GM11168 (cell line): ENCODE data around the gene CACNB4.

Experiments
- in situ Hi-C: fragments of 300-500 bp; cut with MboI; formaldehyde crosslinking; loops from one replicate; pipeline ENCODE4 v1.12.0; 2022; ENCODE audit warnings: low sequenced_read_pairs; ENCODE audit not compliant: unreplicated experiment

Gene CACNB4

DNA sequence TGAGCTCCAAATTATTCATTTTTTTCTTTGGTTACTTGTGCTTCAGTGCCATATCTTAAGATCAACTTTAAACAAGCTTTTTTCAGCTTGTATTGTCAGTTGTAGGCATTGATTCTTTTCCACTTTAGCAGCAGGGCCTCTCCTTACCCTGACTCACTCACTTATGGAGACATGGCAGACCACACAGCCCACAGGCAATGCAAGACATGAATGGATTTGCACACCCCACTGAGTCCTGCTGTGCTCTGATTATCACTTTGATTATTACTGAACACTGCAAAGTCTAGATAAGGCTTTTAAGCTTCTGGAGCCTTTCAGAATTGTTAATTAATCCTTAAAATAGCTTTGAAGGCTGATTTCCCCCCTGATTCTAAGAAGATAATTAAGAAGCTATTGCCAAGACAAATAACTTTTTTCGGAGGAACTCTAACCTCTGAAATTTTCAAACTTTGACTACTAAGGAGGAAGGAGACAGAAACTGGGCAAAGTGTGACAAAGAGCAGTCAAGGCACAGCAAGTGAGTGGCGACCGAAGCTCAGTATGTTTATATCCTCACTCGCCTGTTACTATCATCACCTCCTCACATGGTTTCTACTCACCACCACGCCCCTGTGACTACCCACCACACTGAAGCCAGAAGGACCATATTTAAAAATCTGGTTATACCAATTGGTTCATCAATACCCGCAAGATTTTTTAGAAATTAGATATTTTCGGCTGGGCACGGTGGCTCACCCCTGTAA, 43.3 kb downstream of the CACNB4 start:
- in situ Hi-C loops, result no loop called here

DNA sequence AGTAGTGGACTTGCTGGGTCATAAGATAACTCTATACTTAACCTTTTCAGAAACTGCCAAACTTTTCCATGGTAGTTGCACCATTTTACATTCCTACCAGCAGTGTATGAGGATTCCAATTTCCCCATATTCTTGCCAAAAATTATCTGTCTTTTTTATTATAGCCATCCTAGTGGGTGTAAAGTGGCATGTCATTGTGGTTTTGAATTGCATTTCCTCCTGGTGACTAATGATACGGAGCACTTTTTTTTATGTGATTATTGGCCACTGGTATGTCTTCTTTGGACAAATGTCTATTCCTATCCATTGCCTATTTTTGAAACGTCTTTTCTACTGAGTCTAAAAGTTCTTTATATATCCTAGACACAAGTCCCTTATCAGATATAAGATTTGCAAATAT, 44.3 kb downstream of the CACNB4 start:
- in situ Hi-C loops, result no loop called here

DNA sequence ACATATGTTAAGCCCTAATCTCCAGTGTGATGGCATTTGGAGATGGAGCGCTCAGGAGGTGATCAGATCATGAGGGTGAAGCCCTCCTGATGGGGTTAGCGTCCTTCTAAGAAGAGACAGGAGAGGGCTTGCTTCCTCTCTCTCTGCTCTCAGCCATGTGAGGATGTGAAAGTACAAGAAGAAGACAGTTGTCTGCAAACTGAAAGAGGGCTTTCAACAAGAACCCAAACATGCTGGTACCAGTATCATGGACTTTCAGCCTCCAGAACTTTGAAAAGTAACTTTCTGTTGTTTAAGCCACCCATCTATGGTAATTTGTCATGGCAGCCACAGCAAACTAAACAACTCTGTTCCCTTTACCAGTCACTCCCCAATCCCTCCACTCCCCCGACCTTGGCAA, 47.4 kb downstream of the CACNB4 start:
- in situ Hi-C loops, result no loop called here

DNA sequence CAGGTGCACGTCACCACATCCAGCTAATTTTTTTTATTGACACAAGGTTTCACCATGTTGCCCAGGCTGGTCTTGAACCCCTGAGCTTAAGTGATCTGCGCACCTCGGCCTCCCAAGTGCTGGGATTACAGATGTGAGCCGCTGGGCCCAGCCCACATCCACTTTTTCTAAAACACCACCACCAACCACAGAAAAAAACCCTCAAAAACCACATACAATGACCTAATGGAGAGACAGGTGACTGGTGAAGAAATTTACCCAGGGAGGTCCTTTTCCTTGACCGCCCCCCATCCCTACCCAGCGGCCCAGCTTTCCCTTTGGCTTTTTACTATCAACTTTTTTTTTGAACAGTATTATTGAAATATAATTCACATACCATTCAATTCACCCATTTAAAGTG, 47.9 kb downstream of the CACNB4 start:
- in situ Hi-C loops, result no loop called here

DNA sequence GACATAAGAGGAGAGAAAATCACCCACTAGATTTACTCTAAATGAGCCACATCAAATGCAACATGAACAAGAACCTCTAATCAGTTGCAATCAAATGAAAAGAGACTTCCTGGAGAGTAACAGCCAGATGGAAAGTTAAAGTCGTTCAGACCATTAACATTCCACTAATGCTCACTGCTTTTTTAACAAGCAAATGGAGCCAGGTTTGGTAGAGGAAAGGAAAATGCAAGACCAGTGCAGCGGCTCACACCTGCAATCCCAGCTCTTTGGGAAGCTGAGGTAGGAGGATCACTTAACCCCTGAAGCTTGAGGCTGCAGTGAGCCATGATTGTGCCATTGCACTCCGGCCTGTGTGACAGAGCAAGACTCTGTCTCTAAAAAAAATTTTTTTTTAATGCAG, 48.5 kb downstream of the CACNB4 start:
- in situ Hi-C loops, result no loop called here

DNA sequence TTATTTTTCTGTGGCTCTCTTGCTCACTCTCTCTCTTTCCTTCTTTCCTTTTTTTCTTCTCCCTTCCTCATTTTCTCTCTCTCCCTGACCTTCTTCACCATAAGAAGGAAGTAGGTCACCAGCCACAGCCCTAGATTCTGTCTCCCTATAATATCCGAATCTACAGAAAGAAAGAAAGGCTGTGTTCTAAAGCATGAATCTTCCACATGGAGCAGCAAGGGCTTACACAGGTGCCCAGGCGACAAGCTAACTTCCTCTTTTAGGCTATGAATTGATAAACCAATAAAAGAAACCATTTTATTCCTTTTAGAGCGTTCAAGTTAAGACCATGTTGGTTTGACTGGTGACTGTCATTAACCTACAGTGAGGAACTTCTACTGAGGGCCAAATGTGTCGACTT, 49.3 kb downstream of the CACNB4 start:
- in situ Hi-C loops, result no loop called here

DNA sequence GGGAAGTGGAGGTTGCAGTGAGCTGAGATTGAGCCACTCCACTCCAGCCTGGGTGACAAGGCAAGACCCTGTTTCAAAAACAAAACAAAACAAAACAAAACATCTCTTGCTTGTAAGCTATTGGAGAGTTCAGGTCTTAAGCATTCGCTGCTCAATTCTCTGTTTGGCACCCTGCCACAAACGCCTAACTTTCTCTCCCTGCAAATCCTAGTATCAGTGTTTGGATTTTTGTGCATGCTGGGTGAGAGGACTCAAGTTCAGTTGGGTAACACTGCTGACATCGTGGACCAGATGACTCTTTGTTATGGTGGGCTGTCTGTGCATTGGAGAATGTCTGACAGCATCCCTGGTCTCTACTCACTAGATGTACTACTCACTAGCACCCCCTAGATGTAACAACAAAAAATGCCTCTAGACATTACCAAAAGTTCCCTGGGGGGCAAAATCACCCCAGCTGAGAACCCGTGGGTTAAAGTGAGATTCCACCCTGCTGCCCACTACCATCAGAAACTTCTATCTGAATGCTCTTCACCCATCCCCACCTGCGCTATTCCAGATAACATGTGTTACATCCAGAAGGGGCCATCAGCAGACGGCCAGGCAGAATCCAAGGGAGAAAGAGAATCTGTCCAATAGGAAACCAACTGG, 50.9 kb downstream of the CACNB4 start:
- in situ Hi-C loops, result no loop called here

DNA sequence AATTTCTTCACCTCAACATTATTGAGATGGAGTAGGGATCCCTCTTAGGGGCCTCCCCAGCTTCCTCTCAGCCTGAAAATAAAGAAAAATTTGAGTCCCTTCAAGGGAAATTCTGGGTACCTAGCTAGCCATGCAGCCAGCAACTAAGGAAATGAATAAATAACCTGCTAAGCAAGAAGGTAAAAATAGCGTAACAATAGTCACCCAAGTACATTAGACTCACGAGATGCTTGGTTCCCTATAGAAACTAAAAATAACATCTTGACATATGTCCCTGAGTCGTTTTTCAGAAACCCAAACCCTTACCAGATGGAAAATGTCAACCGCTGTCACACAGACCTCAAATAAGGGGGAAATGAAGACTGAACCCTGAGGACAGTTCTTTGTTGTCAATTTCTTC, 51.9 kb downstream of the CACNB4 start:
- in situ Hi-C loops, result no loop called here

DNA sequence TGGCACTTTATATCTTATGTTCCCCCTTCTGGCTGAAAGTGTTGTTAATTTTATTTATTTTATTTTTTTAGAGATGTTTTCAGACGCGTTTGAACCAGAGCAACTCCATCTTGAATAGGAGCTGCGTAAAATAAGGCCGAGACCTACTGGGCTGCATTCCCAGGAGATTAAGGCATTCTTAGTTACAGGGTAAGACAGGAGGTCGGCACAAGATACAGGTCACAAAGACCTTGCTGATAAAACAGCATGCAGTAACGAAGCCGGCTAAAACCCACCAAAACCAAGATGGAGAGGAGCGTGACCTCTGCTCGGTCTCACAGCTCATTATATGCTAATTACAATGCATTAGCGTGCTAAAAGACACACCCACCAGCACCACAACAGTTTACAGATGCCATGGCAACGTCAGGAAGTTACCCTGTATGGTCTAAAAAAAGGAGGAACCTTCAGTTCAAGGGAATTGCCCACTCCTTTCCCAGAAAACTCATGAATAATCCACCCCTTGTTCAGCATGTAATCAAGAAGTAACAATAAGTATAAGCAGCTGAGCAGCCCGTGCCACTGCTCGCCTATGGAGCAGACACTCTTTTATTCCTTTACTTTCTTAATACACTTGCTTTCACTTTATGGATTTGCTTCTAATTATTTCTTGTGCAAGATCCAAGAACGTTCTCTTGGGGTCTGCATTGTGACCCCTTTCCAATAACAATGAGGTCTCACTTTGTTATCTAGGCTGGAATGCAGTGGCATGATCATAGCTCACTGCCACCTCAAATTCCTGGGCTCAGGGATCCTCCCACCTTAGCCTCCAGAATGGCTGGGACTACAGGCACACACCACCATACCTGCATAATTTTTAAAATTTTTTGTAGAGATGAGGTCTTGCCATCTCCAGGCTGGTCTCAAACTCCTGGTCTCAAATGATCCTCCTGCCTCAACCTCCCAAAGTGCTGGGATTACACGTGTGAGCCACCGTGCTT, 55.9 kb downstream of the CACNB4 start:
- in situ Hi-C loops, result no loop called here

DNA sequence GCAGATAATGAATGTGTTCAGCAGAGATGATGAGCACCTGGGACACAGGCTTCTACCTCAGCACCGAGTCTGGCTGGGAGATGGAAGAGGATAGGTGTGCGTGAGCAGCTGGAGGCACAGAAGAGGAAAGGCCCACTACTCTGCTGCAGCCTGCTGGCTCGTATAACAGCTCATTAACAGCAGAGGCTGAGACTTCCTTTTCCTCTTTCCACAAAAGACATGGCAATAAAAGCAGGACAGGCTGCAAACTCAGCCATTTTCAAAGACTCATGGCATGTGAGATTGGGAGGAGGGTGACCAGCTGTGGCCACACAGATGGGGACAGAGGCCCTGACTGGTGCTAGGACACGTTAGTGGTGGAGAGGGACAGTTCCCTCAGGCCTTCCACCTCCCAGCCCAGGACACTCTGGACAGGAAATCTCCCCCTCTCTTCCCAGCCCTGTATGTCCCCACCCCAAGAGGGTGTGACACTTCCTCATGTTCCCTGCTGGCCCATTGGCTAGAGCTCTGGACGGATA, 60.3 kb downstream of the CACNB4 start:
- in situ Hi-C loops, result loop anchor here (10.0 kb wide), 1 partner anchor 606 kb away; no protein-coding TSS in a partner anchor

DNA sequence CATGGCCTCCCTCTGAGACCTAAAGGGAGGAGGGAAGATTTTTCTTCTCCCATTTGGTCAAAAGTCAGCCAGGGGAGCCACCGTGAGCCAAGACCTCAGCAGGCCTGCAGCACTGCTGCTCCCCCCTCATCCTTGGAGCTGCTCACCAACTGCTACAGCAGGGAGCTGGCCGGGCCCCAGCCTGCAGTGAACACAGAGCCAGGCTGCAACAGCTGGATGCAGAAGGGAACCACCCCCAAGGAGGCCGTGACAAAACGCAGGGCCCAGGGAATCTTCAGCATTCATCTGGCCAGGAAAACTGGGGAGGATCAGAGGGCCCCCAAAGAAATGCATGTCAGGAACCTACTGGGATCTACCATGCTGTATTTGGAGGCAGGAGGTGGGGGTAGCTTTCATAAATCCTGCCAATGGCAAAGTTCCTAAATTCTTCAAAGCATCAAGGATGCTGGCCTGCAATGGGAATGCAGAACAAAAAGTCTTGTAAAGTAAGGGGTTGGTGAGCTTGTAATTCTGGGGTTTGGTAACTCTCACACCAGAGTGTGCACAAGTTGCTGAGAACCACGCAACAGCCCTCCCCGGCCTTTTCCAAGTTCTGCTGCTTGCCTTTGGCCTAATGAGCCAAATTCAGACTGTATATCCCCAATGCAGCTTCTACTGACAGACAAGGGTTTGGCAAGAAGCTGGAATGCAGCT, 61.0 kb downstream of the CACNB4 start:
- in situ Hi-C loops, result loop anchor here (10.0 kb wide), 1 partner anchor 607 kb away; no protein-coding TSS in a partner anchor

DNA sequence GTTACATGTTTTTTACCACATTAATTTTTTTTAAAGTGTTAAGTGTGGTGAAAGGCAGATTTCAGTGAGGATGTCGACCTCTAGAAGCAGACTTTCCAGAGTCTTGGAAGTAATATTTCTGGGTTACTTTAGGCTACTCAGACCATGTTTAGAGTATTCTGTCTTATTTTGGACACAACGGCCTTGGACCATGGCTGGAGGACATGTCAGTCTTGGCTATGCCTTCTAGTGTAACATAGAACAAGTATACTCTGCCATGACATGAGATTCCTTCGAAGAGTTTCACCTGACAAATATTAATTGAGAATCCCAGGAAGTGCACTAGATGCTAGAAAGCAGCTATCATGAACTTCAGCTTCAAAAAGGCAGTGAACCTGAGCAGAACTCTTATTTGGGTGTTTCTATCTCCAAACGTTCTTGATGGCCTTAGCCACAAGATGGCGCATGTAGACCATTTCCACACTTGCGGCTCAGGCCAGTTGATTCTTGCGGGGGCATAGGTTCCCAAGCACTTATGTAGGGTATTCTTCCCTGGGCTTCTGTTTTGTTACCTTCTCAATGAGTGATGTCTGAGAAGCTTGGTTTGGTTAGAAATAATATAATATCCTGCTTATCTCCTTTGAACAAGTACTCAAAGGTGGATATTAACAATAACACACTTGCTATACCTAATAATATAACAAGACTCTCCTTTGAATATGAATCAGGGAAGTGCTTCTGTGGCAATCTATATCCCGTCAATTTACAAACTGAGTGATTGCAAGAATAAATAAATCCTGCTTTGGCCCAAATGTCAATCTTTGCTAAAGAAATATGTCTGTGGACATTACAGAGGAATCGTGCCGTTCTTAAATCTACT, 62.0 kb downstream of the CACNB4 start:
- in situ Hi-C loops, result loop anchor here (10.0 kb wide), 1 partner anchor 608 kb away; no protein-coding TSS in a partner anchor

DNA sequence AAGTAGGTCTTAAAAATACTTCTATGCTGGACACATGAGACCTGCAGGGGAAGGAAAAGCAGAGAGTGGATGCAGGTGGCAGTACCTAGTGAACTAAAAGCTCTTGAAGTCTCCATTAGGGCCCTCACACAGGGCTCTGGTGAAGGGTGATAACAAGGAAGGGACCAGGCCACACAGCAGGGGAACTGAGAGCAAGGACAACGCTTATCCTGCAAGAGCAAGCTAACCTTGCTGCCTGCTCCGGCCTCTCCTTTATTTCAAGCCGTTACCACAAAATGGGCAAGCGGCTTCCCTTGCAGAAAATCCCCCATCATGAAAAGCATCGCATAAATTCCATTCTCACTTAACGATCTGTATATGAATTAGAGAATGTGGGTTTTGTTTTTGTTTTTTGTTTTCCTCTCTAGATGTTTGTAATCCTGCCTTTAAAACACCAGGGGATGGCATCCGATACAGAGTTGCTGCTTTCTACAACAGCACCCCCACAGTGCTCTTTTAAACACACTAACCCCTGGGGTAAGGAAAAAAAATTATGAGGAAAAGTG, 64.5 kb downstream of the CACNB4 start:
- in situ Hi-C loops, result loop anchor here (10.0 kb wide), 1 partner anchor 610 kb away; no protein-coding TSS in a partner anchor

DNA sequence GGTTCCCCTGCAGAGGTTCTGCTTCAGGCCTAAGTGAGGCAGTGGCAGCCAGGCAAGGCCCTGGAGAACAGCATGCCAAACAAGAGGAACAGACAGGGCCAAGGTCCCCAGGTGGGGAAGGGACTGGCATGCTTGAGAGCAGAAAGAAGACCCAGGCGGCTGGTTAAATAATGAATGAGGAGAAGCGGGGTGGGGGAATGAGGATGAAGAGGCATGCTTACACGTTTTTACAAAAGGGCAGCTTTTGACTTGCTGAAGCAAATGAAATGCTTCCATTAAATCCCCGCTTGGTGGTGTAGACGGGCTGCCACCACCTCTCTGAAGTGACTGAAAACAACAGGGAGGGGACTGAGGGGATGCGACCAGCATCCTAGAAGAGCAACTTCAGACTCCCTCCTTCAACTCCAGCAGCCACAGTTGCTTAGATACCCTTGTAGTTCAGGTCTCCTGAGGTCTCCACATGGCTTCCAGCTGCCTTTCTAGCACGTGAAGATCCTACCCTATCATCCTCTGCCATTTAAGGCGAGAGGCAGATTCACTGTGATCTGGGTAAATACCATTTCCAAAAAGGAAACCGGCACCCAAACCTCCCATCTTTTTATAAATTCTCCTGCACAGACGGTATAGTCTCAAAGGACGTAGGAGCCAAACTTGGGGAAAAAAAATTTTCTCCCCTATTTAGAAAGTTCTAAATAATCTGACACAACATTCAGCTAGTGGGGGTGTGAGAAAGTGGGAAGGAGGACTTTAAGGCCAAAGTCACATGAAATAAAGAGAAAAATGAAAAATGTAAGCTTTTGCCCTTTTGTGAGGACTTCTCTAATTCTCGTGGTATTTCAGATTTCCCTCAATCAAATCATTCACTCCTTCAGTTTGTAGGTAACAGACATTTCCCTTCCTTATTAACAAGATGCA, 65.6 kb downstream of the CACNB4 start:
- in situ Hi-C loops, result loop anchor here (10.0 kb wide), 1 partner anchor 612 kb away; no protein-coding TSS in a partner anchor

DNA sequence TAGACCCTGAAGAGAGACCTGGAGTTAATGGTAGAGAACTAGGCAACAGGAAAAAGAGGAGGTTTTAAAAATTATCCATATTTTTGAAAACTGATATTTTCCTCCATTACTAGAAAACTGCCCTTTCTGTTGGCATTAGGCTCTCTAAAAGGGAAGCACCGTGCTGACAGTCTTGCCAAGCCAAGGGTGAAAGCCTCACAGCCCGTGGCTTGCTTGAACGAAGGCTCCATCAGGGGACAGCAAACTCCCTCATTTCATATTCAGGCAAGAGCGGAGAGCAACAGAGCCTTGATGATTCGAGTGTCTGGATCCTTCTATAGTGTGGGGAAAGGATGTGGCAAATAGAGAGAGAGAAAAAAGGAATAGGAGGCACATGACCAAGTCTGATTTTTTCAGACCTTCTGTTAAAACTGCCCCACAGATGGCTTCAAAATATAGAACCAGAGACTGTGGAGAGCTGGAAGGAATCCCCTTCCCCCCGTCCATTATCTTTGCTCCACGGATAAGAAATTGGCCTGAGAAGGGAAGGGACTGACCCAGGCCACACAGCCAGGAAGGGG, 67.0 kb downstream of the CACNB4 start:
- in situ Hi-C loops, result loop anchor here (10.0 kb wide), 1 partner anchor 613 kb away; no protein-coding TSS in a partner anchor

DNA sequence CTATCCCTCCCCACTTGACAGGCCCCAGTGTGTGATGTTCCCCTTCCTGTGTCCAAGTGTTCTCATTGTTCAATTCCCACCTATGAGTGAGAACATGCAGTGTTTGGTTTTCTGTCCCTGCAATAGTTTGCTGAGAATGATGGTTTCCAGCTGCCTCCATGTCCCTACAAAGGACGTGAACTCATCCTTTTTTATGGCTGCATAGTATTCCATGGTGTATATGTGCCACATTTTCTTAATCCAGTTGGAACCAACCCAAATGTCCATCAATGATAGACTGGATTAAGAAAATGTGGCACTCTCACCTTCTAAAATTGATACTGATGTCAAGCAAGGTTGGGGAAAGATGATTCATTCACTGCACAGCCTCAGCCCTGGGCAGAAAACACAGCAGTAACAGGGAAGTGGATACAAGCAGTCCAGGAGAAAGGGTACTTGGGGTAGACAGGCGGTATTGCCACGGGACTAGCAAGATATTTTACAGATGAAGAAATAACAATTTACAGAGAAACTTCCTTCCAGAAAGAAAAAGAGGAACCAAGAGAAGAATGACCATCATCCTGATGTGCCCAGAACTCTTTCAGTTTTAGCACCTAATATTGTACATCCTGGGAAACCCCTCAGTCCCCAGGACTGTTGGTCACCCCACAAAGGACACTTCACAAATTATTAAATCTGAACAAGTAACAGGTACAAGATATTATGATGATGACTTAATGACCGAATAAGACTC, 68.1 kb downstream of the CACNB4 start:
- in situ Hi-C loops, result loop anchor here (10.0 kb wide), 1 partner anchor 614 kb away; no protein-coding TSS in a partner anchor
